GM11168 (cell line): ENCODE measurements around the gene CHD3.

Experiments used
- in situ Hi-C: fragments of 300-500 bp; cut with MboI; formaldehyde crosslinking; loops from one replicate; pipeline ENCODE4 v1.12.0; 2022; ENCODE audit warnings: low sequenced_read_pairs; ENCODE audit not compliant: unreplicated experiment

Gene CHD3

DNA sequence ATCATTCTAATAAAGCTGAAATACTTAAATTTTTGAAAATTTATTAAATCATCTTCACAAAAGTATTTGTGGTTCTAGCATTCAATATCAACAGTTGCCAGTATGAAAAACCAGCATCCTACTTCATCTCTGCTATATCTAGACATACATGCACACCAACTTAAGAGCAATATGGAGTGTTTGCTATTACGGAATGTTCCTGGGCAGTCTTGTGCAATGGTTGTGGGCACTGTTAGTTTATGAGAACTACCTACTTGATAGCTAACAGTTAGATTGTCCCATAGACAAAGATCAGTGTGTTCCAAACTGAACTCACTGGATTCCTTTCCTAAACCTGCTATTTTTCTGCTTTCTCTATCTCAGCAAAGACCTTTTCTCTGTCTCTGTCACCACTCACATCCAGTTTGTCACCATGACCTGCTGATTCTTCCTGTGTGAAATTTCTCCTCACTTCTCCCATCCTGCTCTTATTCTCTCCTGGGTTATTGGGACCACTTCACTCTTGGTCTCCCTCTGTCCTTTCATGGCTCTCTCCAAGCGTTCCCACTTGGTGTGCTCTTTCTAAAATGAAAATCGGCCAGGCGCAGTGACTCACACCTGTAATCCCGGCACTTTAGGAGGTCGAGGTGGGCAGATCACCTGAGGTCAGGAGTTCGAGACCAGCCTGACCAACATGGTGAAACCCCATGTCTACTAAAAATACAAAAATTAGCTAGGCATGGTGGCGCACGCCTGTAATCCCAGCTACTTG is 71.1 kb downstream of the CHD3 start:
- in situ Hi-C loops: no loop called here

DNA sequence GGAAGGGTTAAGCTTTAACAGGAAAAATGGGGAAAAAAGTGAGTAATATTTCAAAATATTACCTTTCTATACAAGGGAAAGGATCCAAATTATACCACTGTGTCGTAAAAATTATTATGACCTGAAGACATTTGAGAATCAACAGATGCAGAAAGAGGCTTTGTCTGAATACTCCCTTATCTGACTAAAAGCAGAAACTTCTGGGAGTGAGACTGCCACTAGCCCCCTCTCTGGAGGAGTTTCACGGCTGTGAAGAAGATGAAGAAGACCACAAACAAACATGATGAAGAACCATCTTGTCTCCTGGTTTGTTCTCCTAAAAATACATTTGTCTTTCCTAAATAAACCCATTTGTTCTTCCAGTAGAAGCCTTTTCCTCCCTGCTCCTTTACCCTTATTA is 72.8 kb downstream of the CHD3 start:
- in situ Hi-C loops: no loop called here
